Measurements from ENCODE around the gene ZNRF3. TPM values are rescaled to one million over a fixed set of nuclear protein-coding genes. Genes with fewer than 3 reads are reported as not detected.
A peak's percentile ranks its signal among the peaks of the same experiment; 100 is the strongest.

Gene ZNRF3
- total RNA-seq, 3 donors from 2014 or later = 5.5 to 10.6 (median 5.8) TPM

DNA sequence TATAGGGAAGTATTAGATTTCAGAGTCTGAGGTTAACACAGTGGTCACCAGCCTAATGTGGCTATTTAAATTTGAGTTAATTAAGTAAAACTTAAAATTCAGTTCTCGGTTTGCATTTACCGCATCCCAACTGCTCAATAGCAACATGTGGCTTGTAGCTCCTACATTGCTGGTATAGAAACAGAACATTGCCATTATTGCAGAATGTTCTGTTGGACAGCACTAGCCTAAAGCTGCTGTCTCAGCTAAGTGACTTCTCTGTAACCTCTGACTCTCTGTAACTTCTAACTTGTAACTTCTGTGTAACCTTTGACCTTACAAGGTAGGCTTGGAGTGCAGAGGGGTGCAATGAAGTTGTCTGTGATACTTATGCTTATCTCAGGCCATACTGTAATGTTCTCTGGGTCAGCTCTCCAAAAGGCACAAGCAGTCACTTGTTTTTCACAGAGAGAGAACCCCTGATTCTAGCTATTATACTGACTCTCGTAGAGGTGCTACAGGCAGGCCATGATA is 78.7 kb downstream of the ZNRF3 start:
- TF ChIP-seq CTCF (IDR thresholded peaks at IDR 0.05) = no peak
- no peak for ATAC-seq
- Histone ChIP-seq H3K36me3 (ENCODE audit: low read depth) (no peaks in the 10 kb centered on the region), H3K4me1 (ENCODE audit: low read depth) (no peaks in the 10 kb centered on the region), H3K4me3 (no peak overlapping the region), H3K9me3 (no peaks in the 10 kb centered on the region)
- intact Hi-C loops (cut with DNase I, micrococcal nuclease) = no loop called here
- DNase-seq = no peak

DNA sequence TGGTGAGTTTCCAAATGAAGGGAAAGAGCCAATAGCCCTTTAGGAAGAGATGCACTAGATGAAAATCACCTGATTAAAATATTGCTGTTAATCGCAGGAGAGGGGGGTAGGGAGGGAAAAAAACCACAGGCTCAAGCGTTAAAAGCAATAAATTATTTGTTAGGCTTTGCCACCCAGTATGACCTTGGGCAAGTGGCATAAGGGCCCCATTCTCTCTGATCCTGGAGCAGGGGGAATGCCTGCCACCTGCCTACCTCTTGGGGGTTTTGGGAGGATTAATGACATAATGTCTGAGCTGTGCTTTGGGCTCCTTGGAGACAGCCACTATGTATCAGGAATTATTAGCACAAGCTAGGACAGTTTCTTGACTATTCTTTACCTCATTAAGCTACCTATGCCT is 80.0 kb downstream of the ZNRF3 start:
- H3K36me3 ChIP-seq (ENCODE audit: low read depth) = no peaks in the 10 kb centered on the region
- no peaks in the 10 kb centered on the region for H3K4me1 ChIP-seq (ENCODE audit: low read depth)
- ATAC-seq (no peak), DNase-seq (no peak)
- no peak for TF ChIP-seq CTCF (IDR thresholded peaks at IDR 0.05)
- intact Hi-C loops (cut with DNase I, micrococcal nuclease) = no loop called here
- H3K4me3 ChIP-seq = no peak overlapping the region
- no peaks in the 10 kb centered on the region for H3K9me3 ChIP-seq

DNA sequence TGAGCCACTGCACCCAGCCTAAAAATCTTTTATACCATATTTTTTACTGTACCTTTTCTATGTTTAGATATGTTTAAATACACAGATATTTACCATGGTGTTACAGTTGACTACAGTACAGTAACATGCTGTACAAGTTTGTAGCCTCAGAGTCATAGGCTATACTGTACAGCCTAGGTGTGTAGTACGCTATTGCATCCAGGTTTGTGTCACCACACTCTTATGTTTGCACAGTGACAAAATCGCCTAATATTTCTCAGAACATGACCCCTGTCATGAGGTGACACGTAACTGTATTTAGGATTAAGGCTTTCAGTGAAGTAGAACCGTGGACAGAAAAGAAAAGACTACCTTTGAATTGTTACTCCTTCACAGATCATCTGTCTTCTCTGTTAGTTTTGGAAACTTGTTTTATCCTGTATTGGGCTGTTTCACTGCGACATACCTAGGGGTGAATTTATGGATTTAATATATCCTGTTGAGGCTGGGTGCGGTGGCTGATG is 83.8 kb downstream of the ZNRF3 start:
- ATAC-seq (no peak), DNase-seq (no peak)
- no peak for TF ChIP-seq CTCF (IDR thresholded peaks at IDR 0.05)
- Histone ChIP-seq H3K4me1 (ENCODE audit: low read depth) (no peaks in the 10 kb centered on the region), H3K36me3 (ENCODE audit: low read depth) (no peaks in the 10 kb centered on the region), H3K4me3 (no peak overlapping the region), H3K9me3 (no peaks in the 10 kb centered on the region)
- intact Hi-C loops (cut with DNase I, micrococcal nuclease) = no loop called here

DNA sequence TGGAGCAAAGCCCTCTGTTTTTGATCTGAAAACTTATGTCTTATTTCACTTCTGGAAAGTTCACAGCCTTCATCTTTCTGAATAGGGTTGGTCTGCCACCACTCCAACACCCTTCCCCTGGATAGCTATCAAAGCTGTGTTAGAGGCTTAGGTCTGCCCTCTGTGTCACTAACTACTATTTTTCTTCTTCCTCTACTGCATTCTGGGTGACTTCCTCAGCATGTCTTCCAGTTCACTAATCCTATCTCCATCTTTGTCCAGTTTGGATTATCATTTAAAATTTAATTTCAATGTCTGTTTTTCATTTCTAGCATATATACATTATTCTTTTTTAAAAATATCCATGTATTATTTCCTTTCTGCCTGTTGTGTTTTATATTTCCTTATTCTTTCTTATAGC is 84.6 kb downstream of the ZNRF3 start:
- DNase-seq (no peak), ATAC-seq (no peak)
- Histone ChIP-seq H3K9me3 (no peaks in the 10 kb centered on the region), H3K36me3 (ENCODE audit: low read depth) (no peaks in the 10 kb centered on the region), H3K4me1 (ENCODE audit: low read depth) (no peaks in the 10 kb centered on the region), H3K4me3 (no peak overlapping the region)
- TF ChIP-seq CTCF (IDR thresholded peaks at IDR 0.05) = no peak
- intact Hi-C loops (cut with DNase I, micrococcal nuclease) = no loop called here

- Histone ChIP-seq H3K36me3 (ENCODE audit: low read depth) (no peaks in the 10 kb centered on the region), H3K9me3 (no peaks in the 10 kb centered on the region), H3K4me3 (no peak overlapping the region), H3K4me1 (ENCODE audit: low read depth) (no peaks in the 10 kb centered on the region)
- no peak for TF ChIP-seq CTCF (IDR thresholded peaks at IDR 0.05)
- intact Hi-C loops (cut with DNase I, micrococcal nuclease) = no loop called here
- DNase-seq (no peak), ATAC-seq (peak; percentile 33)
Measured at GRCh38 chr22:28969401-28970168, 86.2 kb downstream of the ZNRF3 start.

Data from mucosa of descending colon (tissue), 3 donors.